H1 (cell line): ENCODE measurements around the gene L3MBTL4. TPM values are rescaled to one million over a fixed set of nuclear protein-coding genes. Genes with fewer than 3 reads are reported as not detected.

ENCODE experiments used
- CTCF ChIA-PET: fragments of 300-600 bp; sonication (Branson Sonifier 250); formaldehyde crosslinking; loops from one replicate; lab custom pipeline; 2021; ENCODE audit not compliant: partially characterized antibody; lab: Charles Lee
- POLR2A ChIA-PET: fragments of 300-600 bp; sonication (Branson Sonifier 250); formaldehyde crosslinking; loops from one replicate; lab custom pipeline; 2021; ENCODE audit warnings: inconsistent platforms; ENCODE audit not compliant: partially characterized antibody; lab: Charles Lee
- DNase-seq, 2 experiments: peaks; one replicate each; pipeline versions ENCODE4 v3.0.0 to v3.0.0-alpha.2; 2010 to 2022; ENCODE audit warnings: low spot score in 2 of 2, low read depth in 1 of 2, mixed read lengths in 1 of 2
- FAIRE-seq: peaks from 2 replicates; lab custom pipeline; 2011; peaks lifted over from hg19 to GRCh38; lab: Jason Lieb, UNC
- H2AFZ ChIP-seq: 2 replicates; pipeline ENCODE4 v1.8.1; 2012; ENCODE audit warnings: low read length, inconsistent platforms
- H2AK5ac ChIP-seq: 2 replicates; pipeline ENCODE4 v1.6.1; 2013; ENCODE audit warnings: low read depth, low read length
- H2BK120ac ChIP-seq: replicated peaks from 2 replicates; pipeline ENCODE3; 2013; ENCODE audit warnings: low read depth, low read length, inconsistent platforms
- H2BK12ac ChIP-seq: 2 replicates; pipeline ENCODE4 v1.6.1; 2013; ENCODE audit warnings: low read depth, low read length
- H2BK15ac ChIP-seq: 2 replicates; pipeline ENCODE4 v1.6.1; 2013; ENCODE audit warnings: low read length
- H2BK20ac ChIP-seq: 2 replicates; pipeline ENCODE4 v1.6.1; 2013; ENCODE audit warnings: low read length
- H2BK5ac ChIP-seq: 2 replicates; pipeline ENCODE4 v1.6.1; 2013; ENCODE audit warnings: low read depth, low read length
- H3K14ac ChIP-seq: 2 replicates; pipeline ENCODE4 v1.6.1; 2013; ENCODE audit warnings: inconsistent platforms; ENCODE audit not compliant: insufficient read length
- H3K18ac ChIP-seq: 2 replicates; pipeline ENCODE4 v1.6.1; 2013; ENCODE audit warnings: low read length; ENCODE audit errors: extremely low read depth
- H3K23ac ChIP-seq: 2 replicates; pipeline ENCODE4 v1.6.1; 2013; ENCODE audit warnings: inconsistent platforms; ENCODE audit not compliant: insufficient read length
- H3K23me2 ChIP-seq: 2 replicates; pipeline ENCODE4 v1.6.1; 2013; ENCODE audit warnings: low read depth, low read length
- H3K27ac ChIP-seq: 2 replicates; pipeline ENCODE4 v1.6.1; 2011; ENCODE audit warnings: low read depth, low read length, inconsistent platforms
- H3K27me3 ChIP-seq, 4 experiments: replicated peaks in 1 of 4; 1 replicate in 1 of 4; 2 replicates in 3 of 4; pipeline versions ENCODE4 v1.6.1 to v1.8.1; 2011 to 2013; ENCODE audit warnings: low read length in 3 of 4, mild to moderate bottlenecking in 3 of 4, inconsistent platforms in 2 of 4, mixed read lengths in 2 of 4, moderate library complexity in 1 of 4; ENCODE audit not compliant: control insufficient read depth in 3 of 4, insufficient read depth in 3 of 4; ENCODE audit errors: extremely low read depth in 1 of 4
- H3K36me3 ChIP-seq, 4 experiments: 2 replicates each; pipeline versions ENCODE4 v1.6.1 to v1.8.1; 2011 to 2013; ENCODE audit warnings: mild to moderate bottlenecking in 4 of 4, low read length in 3 of 4, moderate library complexity in 2 of 4, control low read depth in 1 of 4, inconsistent platforms in 1 of 4; ENCODE audit not compliant: insufficient read depth in 4 of 4, control insufficient read depth in 2 of 4
- H3K4ac ChIP-seq: replicated peaks from 2 replicates; pipeline ENCODE3; 2013; ENCODE audit warnings: low read length, low read depth, mixed read lengths, inconsistent platforms; ENCODE audit not compliant: insufficient read length
- H3K4me1 ChIP-seq, 4 experiments: replicated peaks in 1 of 4; 1 replicate in 1 of 4; 2 replicates in 3 of 4; pipeline versions ENCODE4 v1.6.1 to v1.8.1; 2011 to 2013; ENCODE audit warnings: low read length in 3 of 4, inconsistent platforms in 2 of 4, mixed read lengths in 1 of 4; ENCODE audit not compliant: insufficient read depth in 4 of 4, control insufficient read depth in 3 of 4
- H3K4me2 ChIP-seq, 2 experiments: 2 replicates each; pipeline versions ENCODE4 v1.6.1 to v1.8.1; 2011 to 2013; ENCODE audit warnings: low read depth in 2 of 2, low read length in 2 of 2, control low read depth in 1 of 2, inconsistent platforms in 1 of 2, mild to moderate bottlenecking in 1 of 2; ENCODE audit not compliant: insufficient read depth in 1 of 2
- H3K4me3 ChIP-seq, 4 experiments: fragments of 200-600, 300-600 bp in 1 of 4; sonication (generic), shearing (Covaris generic), sonication (Bioruptor Twin) in 1 of 4; 2 replicates each; pipeline versions ENCODE4 v1.5.1 to v1.8.1; 2011 to 2016; ENCODE audit warnings: low read length in 4 of 4, low read depth in 3 of 4, control low read depth in 2 of 4, inconsistent platforms in 2 of 4, mild to moderate bottlenecking in 2 of 4, mixed read lengths in 1 of 4, moderate library complexity in 1 of 4; ENCODE audit not compliant: insufficient read depth in 2 of 4; ENCODE audit errors: extremely low read depth in 1 of 4
- H3K56ac ChIP-seq: replicated peaks from 2 replicates; pipeline ENCODE3; 2013; ENCODE audit warnings: low read depth, mild to moderate bottlenecking, mixed read lengths, low read length, inconsistent platforms; ENCODE audit not compliant: insufficient read length
- H3K79me1 ChIP-seq: 2 replicates; pipeline ENCODE4 v1.6.1; 2013; ENCODE audit warnings: low read depth, low read length, control low read depth
- H3K79me2 ChIP-seq, 2 experiments: 2 replicates each; pipeline versions ENCODE4 v1.6.1 to v1.8.1; 2012 to 2013; ENCODE audit warnings: low read length in 2 of 2, mild to moderate bottlenecking in 2 of 2, inconsistent platforms in 1 of 2; ENCODE audit not compliant: insufficient read depth in 2 of 2, control insufficient read depth in 1 of 2
- H3K9ac ChIP-seq, 4 experiments: replicated peaks in 1 of 4; 1 replicate in 1 of 4; 2 replicates in 3 of 4; pipeline versions ENCODE4 v1.6.1 to v1.8.1; 2011 to 2013; ENCODE audit warnings: low read depth in 3 of 4, low read length in 3 of 4, control low read depth in 2 of 4, mild to moderate bottlenecking in 2 of 4, moderate library complexity in 2 of 4, inconsistent platforms in 1 of 4; ENCODE audit errors: extremely low read depth in 1 of 4
- H3K9me3 ChIP-seq, 2 experiments: 2 replicates each; pipeline versions ENCODE4 v1.6.1 to v1.8.1; 2012 to 2013; ENCODE audit warnings: mild to moderate bottlenecking in 2 of 2, moderate library complexity in 2 of 2, control low read depth in 1 of 2, inconsistent platforms in 1 of 2, low read depth in 1 of 2, low read length in 1 of 2, mixed read lengths in 1 of 2; ENCODE audit not compliant: insufficient read depth in 2 of 2
- H4K20me1 ChIP-seq, 2 experiments: replicated peaks in 1 of 2; 2 replicates each; pipeline versions ENCODE3 to v1.8.1; 2011 to 2013; ENCODE audit warnings: inconsistent platforms in 2 of 2, low read length in 2 of 2, mild to moderate bottlenecking in 1 of 2; ENCODE audit not compliant: insufficient read depth in 2 of 2, control insufficient read depth in 1 of 2
- H4K5ac ChIP-seq: 2 replicates; pipeline ENCODE4 v1.6.1; 2013; ENCODE audit warnings: low read length, low read depth, mixed read lengths, inconsistent platforms; ENCODE audit not compliant: insufficient read length
- H4K8ac ChIP-seq: 2 replicates; pipeline ENCODE4 v1.8.0; 2013; ENCODE audit warnings: mild to moderate bottlenecking, moderate library complexity, low read length, inconsistent platforms; ENCODE audit not compliant: insufficient read depth; ENCODE audit errors: extremely low read depth
- H4K91ac ChIP-seq: replicated peaks from 2 replicates; pipeline ENCODE3; 2013; ENCODE audit warnings: low read length, mixed read lengths, inconsistent platforms; ENCODE audit not compliant: insufficient read length
- CHD7 ChIP-seq: fragments of 300-600 bp; sonication (generic); IDR thresholded peaks from 2 replicates; pipeline ENCODE4 v1.7.1; 2012; ENCODE audit warnings: low read length, moderate library complexity, mild to moderate bottlenecking, inconsistent platforms; ENCODE audit not compliant: insufficient replicate concordance
- WGBS, 2 experiments: shearing (Covaris generic) in 1 of 2; methylation state at CpG; one replicate each; pipeline versions ENCODE4 v1.1.6 to v1.1.7; 2013 to 2015; ENCODE audit warnings: low lambda C conversion rate in 2 of 2, mixed read lengths in 2 of 2, inconsistent platforms in 1 of 2, low coverage in 1 of 2, missing lambda C conversion rate in 1 of 2; ENCODE audit not compliant: insufficient replicate concordance in 2 of 2, insufficient coverage in 1 of 2, insufficient read length in 1 of 2; ENCODE audit errors: extremely low coverage in 1 of 2, missing lambda C conversion rate in 1 of 2; 5-methylcytosine and 5-hydroxymethylcytosine counted together
- polyA plus RNA-seq, 7 experiments: library from polyadenylated mRNA; depleted of rRNA in 3 of 7; stranded (reverse) in 5 of 7; unstranded in 2 of 7; fragments of >200 nt in 5 of 7; fragments of 200-250 nt in 2 of 7; gene quantifications; 1 replicate in 5 of 7; 2 replicates in 1 of 7; 4 replicates in 1 of 7; pipeline versions ENCODE4 v1.2.1 to v1.2.3, GENCODE V29; 2011 to 2013; ENCODE audit warnings: missing spikeins in 2 of 7, mixed read lengths in 2 of 7
- total RNA-seq: library from RNA; stranded (reverse); fragmentation: NEBNext Ultra II Directional; extraction: Animal tissue kit (Norgen Biotek cat#: 25700); gene quantifications from 2 replicates; pipeline ENCODE4 v1.2.1, GENCODE V29; 2021

Gene L3MBTL4
- total and polyA plus RNA-seq, 2 of the 8 experiments (the other 6 are each of a cell fraction or from before 2014, with no cell fraction given): 1.0 to 2.1 TPM

GRCh38 chr18:6113650-6114049 is 301.1 kb downstream of the L3MBTL4 start:
- POLR2A ChIA-PET: no interaction called here
- 84% methylated on average over 2 of the region's 2 CpGs; no CpG with 5 or more reads in 1 of the 2 experiments for WGBS, 2 experiments
- H4K5ac ChIP-seq: no peak overlapping the region
- no peak overlapping the region for H3K14ac ChIP-seq
- no peak overlapping the region for H2AFZ ChIP-seq
- H3K4me3 ChIP-seq: no peak overlapping the region
- H2BK120ac ChIP-seq: no peak overlapping the region
- no peak overlapping the region for H3K4me2 ChIP-seq
- no peak overlapping the region for H3K18ac ChIP-seq
- DNase-seq (no peak), FAIRE-seq (no peak)
- no peaks in the 10 kb centered on the region for H4K20me1 ChIP-seq
- no peak overlapping the region for H3K9ac ChIP-seq
- H3K4me1 ChIP-seq: no peaks in the 10 kb centered on the region
- no peak overlapping the region for H3K27ac ChIP-seq
- CTCF ChIA-PET: no interaction called here
- no peaks in the 10 kb centered on the region for H3K9me3 ChIP-seq
- H3K36me3 ChIP-seq: no peaks in the 10 kb centered on the region
- no peaks in the 10 kb centered on the region for H3K23me2 ChIP-seq
- no peak overlapping the region for H2AK5ac ChIP-seq
- H2BK5ac ChIP-seq: no peak overlapping the region
- no peaks in the 10 kb centered on the region for H3K79me1 ChIP-seq
- no peaks in the 10 kb centered on the region for H3K27me3 ChIP-seq
- H2BK20ac ChIP-seq: no peak overlapping the region
- H3K56ac ChIP-seq: no peak overlapping the region
- no peak overlapping the region for H4K8ac ChIP-seq
- H3K4ac ChIP-seq: no peak overlapping the region
- H4K91ac ChIP-seq: no peak overlapping the region
- H2BK15ac ChIP-seq: no peak overlapping the region
- no peaks in the 10 kb centered on the region for H3K79me2 ChIP-seq
- no peak overlapping the region for H3K23ac ChIP-seq
- H2BK12ac ChIP-seq: no peak overlapping the region
- no peak for TF ChIP-seq CHD7
